ENCODE results near the gene HES4. TPM values are rescaled to one million over a fixed set of nuclear protein-coding genes. Genes with fewer than 3 reads are reported as not detected.

The HES4 gene
- total and polyA plus RNA-seq, 7 experiments from 2014 or later, result 0.22 to 35.0 (median 1.8) TPM; not detected in 2

- H3K27ac Mint-ChIP-seq, result no peak overlapping the region
- H3K36me3 ChIP-seq (ENCODE audit: control insufficient read depth in 2 of 3, insufficient read depth in 3 of 3, low read length in 3 of 3), result no peaks in the 10 kb centered on the region
- ATAC-seq (peak; percentile 19), DNase-seq (peak in 4 of 9 donors; percentile 28 to 49 (median 34))
- no peaks in the 10 kb centered on the region for H3K9me3 Mint-ChIP-seq
- intact Hi-C loops (cut with micrococcal nuclease), result no loop called here
- ChIA-PET CTCF (interaction anchor here (0.7 to 1.3 kb wide), 2 partner anchors 20 to 76 kb away, joined by 3 read pairs; partner anchors contain the start of gene AGRN), POLR2A (no interaction called here)
- H3K27ac ChIP-seq (ENCODE audit: low read depth, low read length), result peak overlapping the region; percentile 51
- peak overlapping the region; percentile 37 for H3K4me3 ChIP-seq (ENCODE audit: low read length)
- H3K36me3 Mint-ChIP-seq, result peaks cover 0 to 1% (median 0%) of the 10 kb centered on the region in 5 donors
- peaks cover 3 to 51% (median 12%) of the 10 kb centered on the region in 5 donors for H3K27me3 Mint-ChIP-seq
- H3K9me3 ChIP-seq (ENCODE audit: control insufficient read depth in 2 of 3, low read length in 3 of 3), result no peaks in the 10 kb centered on the region
- H3K4me1 Mint-ChIP-seq, result peaks cover 0 to 27% (median 12%) of the 10 kb centered on the region in 7 donors
- peaks cover 3 to 10% of the 10 kb centered on the region in 2 donors for H3K27me3 ChIP-seq (ENCODE audit: control insufficient read depth in 2 of 2, insufficient read depth in 2 of 2, low read length in 2 of 2)
- peaks cover 12 to 18% of the 10 kb centered on the region in 2 donors for H3K4me1 ChIP-seq (ENCODE audit: control insufficient read depth in 2 of 2, insufficient read depth in 2 of 2, low read length in 2 of 2)
- H3K4me3 Mint-ChIP-seq, result peak overlapping the region in 8 of 10 donors; percentile 36 to 79 (median 54)
Observed at GRCh38 chr1:998995-999724, 737 bp downstream of the HES4 start.

GRCh38 chr1:998745-998994, 1.2 kb downstream of the HES4 start:
- CTCF ChIA-PET, result interaction anchor here (0.7 kb wide), 1 partner anchor 76 kb away, joined by 3 read pairs; no protein-coding TSS in a partner anchor
- Mint-ChIP-seq H3K4me3 (peak overlapping the region in 4 of 10 donors; percentile 42 to 79 (median 52)), H3K9me3 (no peaks in the 10 kb centered on the region), H3K4me1 (peaks cover 0 to 27% (median 12%) of the 10 kb centered on the region in 7 donors), H3K27me3 (peaks cover 3 to 51% (median 12%) of the 10 kb centered on the region in 5 donors), H3K27ac (no peak overlapping the region), H3K36me3 (peaks cover 0 to 1% (median 0%) of the 10 kb centered on the region in 5 donors)
- peak in 3 of 9 donors; percentile 32 to 49 (median 42) for DNase-seq
- ATAC-seq, result no peak
- Histone ChIP-seq H3K27me3 (ENCODE audit: control insufficient read depth in 2 of 2, insufficient read depth in 2 of 2, low read length in 2 of 2) (peaks cover 3 to 7% of the 10 kb centered on the region in 2 donors), H3K4me1 (ENCODE audit: control insufficient read depth in 2 of 2, insufficient read depth in 2 of 2, low read length in 2 of 2) (peaks cover 12 to 18% of the 10 kb centered on the region in 2 donors), H3K36me3 (ENCODE audit: control insufficient read depth in 2 of 3, insufficient read depth in 3 of 3, low read length in 3 of 3) (no peaks in the 10 kb centered on the region), H3K4me3 (ENCODE audit: low read length) (no peak overlapping the region), H3K9me3 (ENCODE audit: control insufficient read depth in 2 of 3, low read length in 3 of 3) (no peaks in the 10 kb centered on the region), H3K27ac (ENCODE audit: low read depth, low read length) (no peak overlapping the region)
- POLR2A ChIA-PET, result no interaction called here
- intact Hi-C loops (cut with micrococcal nuclease), result no loop called here

- Histone ChIP-seq H3K4me1 (ENCODE audit: control insufficient read depth in 2 of 2, insufficient read depth in 2 of 2, low read length in 2 of 2) (peaks cover 12 to 18% of the 10 kb centered on the region in 2 donors), H3K27me3 (ENCODE audit: control insufficient read depth in 2 of 2, insufficient read depth in 2 of 2, low read length in 2 of 2) (peaks cover 3 to 7% of the 10 kb centered on the region in 2 donors), H3K9me3 (ENCODE audit: control insufficient read depth in 2 of 3, low read length in 3 of 3) (no peaks in the 10 kb centered on the region), H3K27ac (ENCODE audit: low read depth, low read length) (no peak overlapping the region), H3K36me3 (ENCODE audit: control insufficient read depth in 2 of 3, insufficient read depth in 3 of 3, low read length in 3 of 3) (no peaks in the 10 kb centered on the region), H3K4me3 (ENCODE audit: low read length) (no peak overlapping the region)
- peaks cover 3 to 46% (median 10%) of the 10 kb centered on the region in 5 donors for H3K27me3 Mint-ChIP-seq
- no peak overlapping the region for H3K27ac Mint-ChIP-seq
- ATAC-seq (no peak), DNase-seq (peak in 3 of 9 donors; percentile 10 to 23 (median 18))
- peaks cover 0 to 27% (median 12%) of the 10 kb centered on the region in 7 donors for H3K4me1 Mint-ChIP-seq
- H3K36me3 Mint-ChIP-seq, result peaks cover 0 to 1% (median 0%) of the 10 kb centered on the region in 5 donors
- H3K4me3 Mint-ChIP-seq, result peak overlapping the region in 3 of 10 donors; percentile 26 to 79 (median 42)
- no peaks in the 10 kb centered on the region for H3K9me3 Mint-ChIP-seq
- POLR2A ChIA-PET, result no interaction called here
- intact Hi-C loops (cut with micrococcal nuclease), result no loop called here
- CTCF ChIA-PET, result interaction anchor here (1.3 kb wide), 1 partner anchor 16 kb away, joined by 3 read pairs; no protein-coding TSS in a partner anchor
Observed at GRCh38 chr1:997993-998744, 1.7 kb downstream of the HES4 start.

GRCh38 chr1:997713-997992, 2.2 kb downstream of the HES4 start:
- H3K4me3 Mint-ChIP-seq, result peak overlapping the region in 1 of 10 donors; percentile 46
- H3K36me3 ChIP-seq (ENCODE audit: control insufficient read depth in 2 of 3, insufficient read depth in 3 of 3, low read length in 3 of 3), result no peaks in the 10 kb centered on the region
- DNase-seq (peak in 2 of 9 donors; percentile 7 to 21), ATAC-seq (no peak)
- peaks cover 0 to 43% (median 5%) of the 10 kb centered on the region in 5 donors for H3K27me3 Mint-ChIP-seq
- H3K27me3 ChIP-seq (ENCODE audit: control insufficient read depth in 2 of 2, insufficient read depth in 2 of 2, low read length in 2 of 2), result peaks cover 3 to 7% of the 10 kb centered on the region in 2 donors
- H3K36me3 Mint-ChIP-seq, result peaks cover 0 to 2% (median 0%) of the 10 kb centered on the region in 5 donors
- no peak overlapping the region for H3K27ac Mint-ChIP-seq
- H3K9me3 Mint-ChIP-seq, result peaks cover 0 to 4% (median under 1%) of the 10 kb centered on the region in 11 donors
- POLR2A ChIA-PET, result no interaction called here
- H3K4me3 ChIP-seq (ENCODE audit: low read length), result no peak overlapping the region
- CTCF ChIA-PET, result interaction anchor here (0.9 to 1.3 kb wide), 2 partner anchors 15 to 444 kb away, joined by 3 to 7 read pairs; no protein-coding TSS in a partner anchor
- no peak overlapping the region for H3K27ac ChIP-seq (ENCODE audit: low read depth, low read length)
- H3K4me1 Mint-ChIP-seq, result peaks cover 0 to 27% (median 12%) of the 10 kb centered on the region in 7 donors
- peaks cover 12 to 18% of the 10 kb centered on the region in 2 donors for H3K4me1 ChIP-seq (ENCODE audit: control insufficient read depth in 2 of 2, insufficient read depth in 2 of 2, low read length in 2 of 2)
- intact Hi-C loops (cut with micrococcal nuclease), result no loop called here
- H3K9me3 ChIP-seq (ENCODE audit: control insufficient read depth in 2 of 3, low read length in 3 of 3), result peaks cover 0 to 2% (median 0%) of the 10 kb centered on the region in 3 experiments

GRCh38 chr1:996851-997712, 2.8 kb downstream of the HES4 start:
- H3K4me1 Mint-ChIP-seq, result peaks cover 0 to 25% (median 12%) of the 10 kb centered on the region in 7 donors
- no peak overlapping the region for H3K27ac ChIP-seq (ENCODE audit: low read depth, low read length)
- H3K4me1 ChIP-seq (ENCODE audit: control insufficient read depth in 2 of 2, insufficient read depth in 2 of 2, low read length in 2 of 2), result peaks cover 12 to 18% of the 10 kb centered on the region in 2 donors
- POLR2A ChIA-PET, result no interaction called here
- H3K27ac Mint-ChIP-seq, result peak overlapping the region in 1 of 9 donors; percentile 33
- H3K27me3 ChIP-seq (ENCODE audit: control insufficient read depth in 2 of 2, insufficient read depth in 2 of 2, low read length in 2 of 2), result peaks cover 3 to 7% of the 10 kb centered on the region in 2 donors
- CTCF ChIA-PET, result interaction anchor here (0.9 to 1.3 kb wide), 2 partner anchors 14 to 444 kb away, joined by 3 to 7 read pairs; no protein-coding TSS in a partner anchor
- H3K4me3 ChIP-seq (ENCODE audit: low read length), result no peak overlapping the region
- peak overlapping the region in 5 of 10 donors; percentile 25 to 63 (median 39) for H3K4me3 Mint-ChIP-seq
- H3K36me3 Mint-ChIP-seq, result peaks cover 0 to 5% (median 0%) of the 10 kb centered on the region in 5 donors
- no peak for ATAC-seq
- H3K9me3 ChIP-seq (ENCODE audit: control insufficient read depth in 2 of 3, low read length in 3 of 3), result peaks cover 0 to 3% (median 0%) of the 10 kb centered on the region in 3 experiments
- peak in 2 of 9 donors; percentile 5 to 7 for DNase-seq
- peaks cover 2 to 40% (median 5%) of the 10 kb centered on the region in 5 donors for H3K27me3 Mint-ChIP-seq
- intact Hi-C loops (cut with micrococcal nuclease), result no loop called here
- peaks cover 0 to 9% (median 3%) of the 10 kb centered on the region in 11 donors for H3K9me3 Mint-ChIP-seq
- no peaks in the 10 kb centered on the region for H3K36me3 ChIP-seq (ENCODE audit: control insufficient read depth in 2 of 3, insufficient read depth in 3 of 3, low read length in 3 of 3)

All from naive thymus-derived CD4-positive, alpha-beta T cell (primary cell).